Measurements from ENCODE around the gene GRIN3A. TPM values are rescaled to one million over a fixed set of nuclear protein-coding genes. Genes with fewer than 3 reads are reported as not detected.

GRIN3A gene
- total RNA-seq, 1 experiment from 2014 or later = 0.03 TPM

- ATAC-seq (no peak), DNase-seq (ENCODE audit: low read depth, low spot score) (no peak)
- no peaks in the 10 kb centered on the region for H3K9me3 ChIP-seq (ENCODE audit: control insufficient read depth, insufficient read depth, low read depth, low read length)
- H3K27me3 ChIP-seq (ENCODE audit: control insufficient read depth, insufficient read depth, low read length) = peaks cover 3% of the 10 kb centered on the region; the same call in 1 of the 2 replicates
- intact Hi-C loops (cut with micrococcal nuclease; ENCODE audit: unreplicated experiment) (no loop called here), in situ Hi-C loops (cut with HindIII; ENCODE audit: low pct_unique_long_range_greater_than_20kb, low sequenced_read_pairs) (no loop called here)
- ChIA-PET POLR2A (no interaction called here), CTCF (no interaction called here)
- H3K4me1 ChIP-seq (ENCODE audit: control insufficient read depth, insufficient read depth, low read length) = no peaks in the 10 kb centered on the region
- no peak for TF ChIP-seq REST (IDR thresholded peaks at IDR 0.05; ENCODE audit: insufficient read depth in 1 of 2, low read depth in 2 of 2, low read length in 1 of 2)
- TF ChIP-seq POLR2AphosphoS5 (IDR thresholded peaks at IDR 0.05; ENCODE audit: low read depth, low read length) = no peak
- TF ChIP-seq TCF7L2 (IDR thresholded peaks at IDR 0.05; ENCODE audit: low read depth, low read length) = no peak
- TF ChIP-seq SIN3A (IDR thresholded peaks at IDR 0.05; ENCODE audit: borderline replicate concordance, insufficient read depth, low read depth, low read length) = no peak
- TF ChIP-seq CTCF (IDR thresholded peaks at IDR 0.05) = no peak
- H3K27ac ChIP-seq (ENCODE audit: low read length) = no peak overlapping the region
- H3K4me3 ChIP-seq (ENCODE audit: low read depth in 2 of 2, low read length in 2 of 2) = no peak overlapping the region
- H3K36me3 ChIP-seq (ENCODE audit: control insufficient read depth, insufficient read depth, low read length) = no peaks in the 10 kb centered on the region
- BruUV-seq (replicated peaks) = no TSS peak
Observed at GRCh38 chr9:101708855-101709254, 29.6 kb downstream of the GRIN3A start.

- no peak overlapping the region for H3K27ac ChIP-seq (ENCODE audit: low read length)
- POLR2A ChIA-PET = no interaction called here
- no peak overlapping the region for H3K4me3 ChIP-seq (ENCODE audit: low read depth in 2 of 2, low read length in 2 of 2)
- CTCF ChIA-PET = no interaction called here
- intact Hi-C loops (cut with micrococcal nuclease; ENCODE audit: unreplicated experiment) = no loop called here
- no peaks in the 10 kb centered on the region for H3K4me1 ChIP-seq (ENCODE audit: control insufficient read depth, insufficient read depth, low read length)
- no peaks in the 10 kb centered on the region for H3K36me3 ChIP-seq (ENCODE audit: control insufficient read depth, insufficient read depth, low read length)
- no peaks in the 10 kb centered on the region for H3K9me3 ChIP-seq (ENCODE audit: control insufficient read depth, insufficient read depth, low read depth, low read length)
- BruUV-seq (replicated peaks) = no TSS peak
- no peak for ATAC-seq
- in situ Hi-C loops (cut with HindIII; ENCODE audit: low pct_unique_long_range_greater_than_20kb, low sequenced_read_pairs) = no loop called here
- TF ChIP-seq SIN3A (IDR thresholded peaks at IDR 0.05; ENCODE audit: borderline replicate concordance, insufficient read depth, low read depth, low read length) (no peak), REST (IDR thresholded peaks at IDR 0.05; ENCODE audit: insufficient read depth in 1 of 2, low read depth in 2 of 2, low read length in 1 of 2) (no peak), CTCF (IDR thresholded peaks at IDR 0.05) (no peak), POLR2AphosphoS5 (IDR thresholded peaks at IDR 0.05; ENCODE audit: low read depth, low read length) (no peak), TCF7L2 (IDR thresholded peaks at IDR 0.05; ENCODE audit: low read depth, low read length) (no peak)
- H3K27me3 ChIP-seq (ENCODE audit: control insufficient read depth, insufficient read depth, low read length) = peaks cover 3% of the 10 kb centered on the region; the same call in 1 of the 2 replicates
- DNase-seq (ENCODE audit: low read depth, low spot score) = no peak
Observed at GRCh38 chr9:101707721-101708120, 30.7 kb downstream of the GRIN3A start.

All from Panc1 (cell line).